ENCODE results near the gene TULP3.

TULP3 gene

DNA sequence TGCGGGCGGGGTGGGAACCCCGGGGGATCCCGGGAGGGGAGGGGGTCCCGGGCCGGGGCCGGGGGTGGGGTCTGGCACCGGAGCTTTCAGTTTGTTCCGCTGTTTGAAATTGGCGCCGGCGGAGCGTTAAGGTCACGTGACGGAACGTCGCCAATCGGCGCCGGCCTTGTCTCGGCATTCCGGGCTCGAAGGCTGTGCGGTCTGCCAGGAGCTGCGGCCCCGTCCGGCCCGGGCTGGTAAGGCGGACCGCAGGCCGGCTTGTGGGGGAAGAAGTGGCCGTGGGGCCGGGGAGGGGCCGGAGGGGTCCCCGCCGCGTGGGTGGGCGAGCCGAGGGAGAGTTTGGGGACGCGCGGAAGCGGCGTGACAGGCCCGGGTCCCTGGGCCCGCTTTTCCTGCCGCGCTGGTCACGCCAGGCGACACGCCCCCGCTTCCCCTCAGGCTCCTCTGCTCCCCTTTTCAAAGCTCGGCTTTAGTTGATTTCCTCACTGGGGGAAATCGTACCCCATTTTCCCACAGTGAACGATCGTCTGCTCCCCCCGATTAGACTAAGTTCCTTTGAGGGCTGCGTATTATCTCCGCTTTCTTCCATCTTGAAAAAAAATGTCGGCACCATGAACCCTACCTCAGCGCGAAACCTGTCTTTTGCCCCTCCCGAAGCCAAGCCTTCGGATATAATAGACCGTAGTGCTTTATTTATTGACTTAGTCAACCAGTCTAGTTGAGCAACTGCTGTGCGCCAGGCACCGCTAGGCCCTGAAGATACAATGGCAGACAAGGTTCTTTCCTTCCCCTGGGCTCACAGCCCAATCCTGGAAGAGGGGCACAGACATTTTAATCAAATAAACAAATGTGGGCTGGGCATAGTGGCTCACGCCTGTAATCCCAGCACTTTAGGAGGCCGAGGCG, 13.4 kb upstream of the TULP3 start, which contains the start of the genes FOXM1 and RHNO1:
FOXM1 (minus strand) TSS at position 128 of the 906 bp plus-strand sequence. CDS start 2,696 bp downstream, outside the sequence.
RHNO1 (plus strand) TSS at position 177 of the 906 bp plus-strand sequence. CDS start 8,144 bp downstream, outside the sequence.
- peak; percentile 75 for DNase-seq (ENCODE audit: low read depth)

DNA sequence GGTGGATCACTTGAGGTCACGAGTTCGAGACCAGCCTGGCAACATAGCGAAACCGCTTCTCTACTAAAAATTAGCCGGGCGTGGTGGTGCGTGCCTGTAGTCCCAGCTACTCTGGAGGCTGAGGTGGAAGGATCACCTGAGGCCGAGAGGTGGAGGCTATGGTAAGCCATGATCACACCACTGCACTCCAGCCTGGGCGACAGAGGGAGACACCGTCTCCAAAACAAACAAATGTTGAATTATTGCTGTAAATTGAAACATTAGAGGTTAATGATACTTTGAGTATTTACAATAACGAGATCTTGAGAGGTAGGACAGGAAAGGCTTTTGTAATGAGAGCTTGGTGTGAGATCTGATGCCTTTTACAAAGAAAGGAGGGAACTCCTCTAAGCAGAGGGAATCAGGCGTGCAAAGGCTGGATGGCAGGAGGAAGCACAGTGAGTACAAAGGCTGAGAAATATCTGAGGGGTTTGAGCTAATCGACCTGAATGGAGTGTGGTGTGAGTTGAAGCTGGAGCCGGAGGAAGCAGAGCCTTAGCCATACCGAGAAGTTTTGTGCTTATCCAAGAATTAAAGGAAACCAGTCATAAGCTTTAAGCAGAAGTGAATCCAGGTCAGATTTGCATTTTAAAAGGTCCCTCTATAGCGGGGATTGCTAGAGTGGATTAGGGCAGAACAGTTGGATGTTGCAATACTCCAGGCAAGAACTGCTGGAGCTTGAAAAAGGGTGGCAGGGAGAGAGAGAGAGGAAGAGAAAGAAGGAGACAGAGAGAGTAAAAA, 12.5 kb upstream of the TULP3 start:
- no peak for DNase-seq (ENCODE audit: low read depth)

GRCh38 chr12:2879853-2880252, 10.8 kb upstream of the TULP3 start:
- DNase-seq (ENCODE audit: low read depth): no peak

DNA sequence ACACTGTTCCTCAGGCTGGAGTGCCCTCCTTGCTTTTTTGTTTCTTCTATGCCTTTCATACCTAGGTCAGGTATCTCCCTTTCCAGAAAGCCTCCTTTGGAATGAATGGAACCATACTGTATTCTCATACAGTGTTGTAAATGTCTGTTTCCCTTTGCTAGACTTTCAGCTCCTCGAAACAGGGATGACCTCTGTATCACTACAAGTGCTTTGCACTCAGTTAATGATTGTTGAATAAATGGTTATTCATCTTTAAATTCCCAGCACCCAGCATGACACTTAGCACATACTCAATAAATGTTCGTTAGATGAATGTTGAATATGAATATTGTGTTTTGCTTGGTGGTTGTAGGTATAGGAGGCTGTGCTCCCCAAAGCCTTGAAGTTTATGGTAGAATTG, 5.9 kb upstream of the TULP3 start:
- DNase-seq (ENCODE audit: low read depth): no peak

DNA sequence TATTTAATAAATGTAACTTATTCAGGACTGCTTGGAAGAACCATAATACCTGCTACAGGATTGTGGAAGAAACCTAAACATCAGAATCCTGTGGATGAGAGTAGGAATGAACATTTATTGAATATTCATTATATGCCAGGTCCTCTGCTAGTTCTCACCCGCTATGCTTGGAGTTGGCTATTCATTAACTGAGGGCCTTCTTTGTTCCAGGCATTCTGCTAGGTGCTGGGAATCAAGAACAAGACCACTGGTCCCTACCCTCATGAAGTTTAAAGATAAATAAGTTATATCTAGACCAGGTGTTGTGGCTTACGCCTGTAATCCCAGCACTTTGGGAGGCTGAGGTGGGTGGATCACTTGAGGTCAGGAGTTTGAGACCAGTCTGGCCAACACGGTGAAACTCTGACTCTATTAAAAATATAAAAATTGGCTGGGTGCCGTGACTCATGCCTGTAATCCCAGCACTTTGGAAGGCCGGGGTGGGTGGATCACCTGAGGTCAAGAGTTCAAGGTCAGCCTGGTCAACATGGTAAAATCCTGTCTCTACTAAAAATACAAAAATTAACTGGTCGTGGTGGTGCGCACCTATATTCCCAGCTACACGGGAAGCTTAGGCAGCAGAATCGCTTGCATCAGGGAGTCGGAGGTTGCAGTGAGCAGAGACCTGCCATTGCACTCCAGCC, 3.8 kb upstream of the TULP3 start:
- DNase-seq (ENCODE audit: low read depth): no peak

DNA sequence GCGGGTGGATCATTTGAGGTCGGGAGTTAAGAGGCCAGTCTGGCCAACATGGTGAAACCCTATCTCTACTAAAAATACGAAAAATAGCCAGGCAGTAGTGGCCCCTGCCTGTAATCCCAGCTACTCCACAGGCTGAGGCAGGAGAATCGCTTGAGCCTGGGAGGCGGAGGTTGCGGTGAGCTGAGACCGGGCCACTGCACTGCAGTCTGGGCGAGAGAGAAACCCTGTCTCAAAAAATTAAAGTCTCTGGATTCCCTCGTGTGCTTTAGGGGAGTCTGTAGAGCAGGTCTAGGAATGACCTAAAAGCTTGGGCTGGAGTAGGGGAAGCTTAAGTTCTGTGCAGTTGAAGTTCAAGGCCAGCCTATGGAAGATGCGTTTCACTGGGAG, 697 bp upstream of the TULP3 start:
- DNase-seq (ENCODE audit: low read depth): no peak

- DNase-seq (ENCODE audit: low read depth): no peak
These were observed 756 bp downstream of the TULP3 start for GRCh38 chr12:2891240-2892053.

DNA sequence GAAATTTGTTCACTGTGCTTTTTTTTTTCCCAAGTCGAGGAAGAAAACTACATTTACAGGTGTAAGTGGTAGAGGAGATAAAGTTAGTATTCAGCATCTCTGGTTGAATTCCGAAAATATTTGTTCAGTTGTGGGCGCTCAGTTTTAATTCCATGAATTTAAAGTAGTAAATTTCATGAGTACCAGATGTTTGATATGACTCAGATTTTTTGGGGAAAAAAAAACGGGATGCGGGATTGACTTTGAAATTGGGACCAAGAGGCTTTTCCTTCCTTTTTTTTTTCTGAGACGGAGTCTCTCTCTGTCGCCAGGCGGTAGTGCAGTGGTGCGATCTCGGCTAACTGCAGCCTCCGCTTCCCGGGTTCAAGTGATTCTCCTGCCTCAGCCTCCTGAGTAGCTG, 1.6 kb downstream of the TULP3 start:
- no peak for DNase-seq (ENCODE audit: low read depth)

GRCh38 chr12:2893007-2893406, 2.3 kb downstream of the TULP3 start:
- no peak for DNase-seq (ENCODE audit: low read depth)

DNA sequence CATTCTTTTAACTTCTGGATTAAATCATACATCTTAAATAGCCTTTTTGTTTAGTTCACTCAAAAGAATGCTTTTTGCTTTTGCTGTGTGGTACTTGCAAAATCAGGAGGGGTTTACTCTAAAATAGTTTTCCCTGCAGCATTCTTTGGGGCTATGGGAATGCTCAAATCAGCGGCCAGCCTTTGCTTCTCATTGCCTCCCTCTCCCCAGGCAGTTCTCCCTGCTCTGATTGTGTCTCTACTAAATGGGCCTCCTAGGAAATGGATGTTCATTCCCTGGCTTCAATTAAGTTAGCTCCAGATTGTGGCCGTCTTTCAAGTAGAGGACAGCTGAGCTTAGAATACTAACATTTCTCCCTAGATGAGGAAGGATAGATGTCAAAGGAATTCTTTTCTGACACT, 4.4 kb downstream of the TULP3 start:
- no peak for DNase-seq (ENCODE audit: low read depth)

DNA sequence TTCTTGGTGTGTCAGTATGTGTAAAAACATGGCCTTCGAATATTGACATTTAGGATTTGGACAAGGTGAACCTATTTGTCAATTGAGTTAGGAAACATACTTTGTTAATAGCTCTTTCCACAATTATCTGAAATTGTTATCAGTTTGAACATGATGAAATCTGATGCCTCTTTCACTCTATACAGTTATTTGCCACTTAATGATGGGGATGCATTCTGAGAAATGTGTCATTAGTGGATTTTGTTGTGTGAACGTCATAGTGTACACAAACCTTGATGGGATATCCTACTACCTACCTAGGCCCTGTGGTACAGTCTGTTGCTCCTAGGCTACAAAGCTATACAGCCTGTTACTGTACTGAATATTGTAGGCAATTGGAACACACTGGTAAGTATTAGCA, 4.8 kb downstream of the TULP3 start:
- no peak for DNase-seq (ENCODE audit: low read depth)

DNA sequence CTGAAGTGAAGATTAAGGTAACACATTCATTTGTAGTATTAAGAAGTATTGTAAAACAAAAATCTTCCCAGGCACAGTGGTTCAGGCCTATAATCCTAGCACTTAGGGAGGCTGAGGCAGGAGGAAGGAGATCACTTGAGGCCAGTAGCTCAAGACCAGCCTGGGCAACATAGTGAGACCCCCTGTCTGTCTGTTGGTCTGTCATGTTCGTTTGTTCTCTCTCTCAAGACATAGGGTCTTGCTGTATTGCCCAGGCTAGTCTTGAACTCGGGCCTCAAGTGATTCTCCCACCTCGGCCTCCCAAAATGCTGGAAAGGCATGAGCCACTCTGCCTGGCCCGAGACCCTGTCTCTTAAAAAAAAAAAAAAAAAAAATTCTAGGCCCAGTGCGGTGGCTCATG, 6.7 kb downstream of the TULP3 start:
- DNase-seq (ENCODE audit: low read depth): no peak

DNA sequence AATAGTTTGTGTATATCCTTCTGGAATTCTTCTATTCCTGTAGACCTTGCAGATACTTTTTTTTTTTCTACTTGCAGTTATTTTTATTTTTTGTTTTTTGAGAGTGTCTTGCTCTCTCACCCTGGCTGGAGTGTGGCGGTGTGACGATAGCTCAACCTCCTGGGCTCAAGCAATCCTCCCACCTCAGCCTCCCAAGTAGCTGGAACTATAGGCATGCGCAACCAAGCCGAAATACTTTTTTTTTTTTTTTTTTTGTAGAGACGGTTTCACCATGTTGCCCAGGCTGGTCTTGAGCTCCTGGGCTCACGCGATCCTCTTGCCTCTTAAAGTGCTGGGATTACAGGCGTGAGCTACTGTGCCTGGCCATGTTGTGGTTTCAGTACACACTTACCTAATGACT, 10.0 kb downstream of the TULP3 start:
- no peak for DNase-seq (ENCODE audit: low read depth)

DNA sequence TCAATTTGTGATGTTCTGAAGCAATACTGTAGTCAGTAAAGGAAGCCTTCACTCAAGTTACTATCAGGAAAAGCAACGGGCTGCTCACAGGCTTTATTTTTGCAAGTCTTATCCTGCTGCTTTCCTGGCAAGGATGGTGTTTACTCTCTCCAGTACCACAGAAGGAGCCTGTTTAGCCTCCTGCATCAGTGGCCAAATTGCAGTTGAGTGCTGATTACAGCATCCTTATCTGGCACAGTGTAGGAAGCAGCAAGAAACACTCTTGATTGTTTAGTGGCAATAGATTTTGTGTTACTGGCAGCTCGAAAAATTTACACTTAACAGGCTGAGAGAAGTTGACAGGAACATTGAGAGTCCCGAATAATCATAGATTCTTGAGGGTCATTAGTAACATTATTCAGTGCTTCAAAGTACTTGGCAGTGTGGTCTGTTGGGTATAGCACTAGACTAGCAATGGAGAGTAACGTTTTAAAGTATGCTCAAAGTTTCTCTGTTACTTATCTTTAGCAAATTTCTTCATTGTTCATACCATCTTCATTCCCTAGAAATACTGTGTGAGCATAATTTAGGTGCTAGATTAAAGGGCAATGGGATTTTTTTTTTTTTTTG, 11.7 kb downstream of the TULP3 start:
- no peak for DNase-seq (ENCODE audit: low read depth)

- no peak for DNase-seq (ENCODE audit: low read depth)
These were observed 13.6 kb downstream of the TULP3 start for GRCh38 chr12:2904260-2904659.

DNA sequence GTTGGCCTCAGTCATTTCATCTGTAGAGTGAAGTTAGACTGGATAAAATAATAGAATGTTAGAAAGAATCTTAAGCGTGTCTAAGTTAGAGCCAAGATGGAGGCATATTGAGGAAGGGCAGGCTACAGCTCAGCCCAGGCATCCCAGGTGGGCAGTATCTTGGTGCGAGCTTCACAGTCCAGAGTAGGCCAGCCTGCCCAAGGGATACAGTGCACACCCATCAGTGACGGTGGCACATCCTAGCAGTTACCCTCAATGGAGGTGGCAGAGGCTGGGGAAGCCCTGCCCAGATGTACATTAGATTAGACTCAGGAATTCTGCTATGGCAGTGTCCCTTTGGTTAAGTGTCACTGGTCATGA, 21.5 kb downstream of the TULP3 start:
- no peak for DNase-seq (ENCODE audit: low read depth)

- no peak for DNase-seq (ENCODE audit: low read depth)
These were observed 28.6 kb downstream of the TULP3 start for GRCh38 chr12:2919249-2919648.

DNA sequence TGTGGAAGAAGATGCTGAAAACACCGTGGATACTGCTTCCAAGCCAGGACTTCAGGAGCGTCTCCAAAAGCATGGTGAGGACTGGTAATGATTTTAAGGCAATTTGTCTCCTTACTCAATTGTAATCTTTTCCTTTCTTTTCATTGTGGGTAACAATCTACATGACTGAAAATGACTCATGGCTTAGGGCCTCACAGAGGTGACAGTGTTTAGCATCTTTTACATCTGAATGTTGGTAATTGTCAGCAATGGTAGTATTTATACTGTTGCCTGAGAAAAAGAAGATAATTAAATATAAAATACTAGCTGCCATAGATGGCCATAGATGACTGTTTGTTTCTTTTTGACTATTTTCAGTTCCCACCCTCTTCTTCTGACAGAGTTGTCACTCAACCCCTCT, 31.6 kb downstream of the TULP3 start:
- DNase-seq (ENCODE audit: low read depth): no peak

DNA sequence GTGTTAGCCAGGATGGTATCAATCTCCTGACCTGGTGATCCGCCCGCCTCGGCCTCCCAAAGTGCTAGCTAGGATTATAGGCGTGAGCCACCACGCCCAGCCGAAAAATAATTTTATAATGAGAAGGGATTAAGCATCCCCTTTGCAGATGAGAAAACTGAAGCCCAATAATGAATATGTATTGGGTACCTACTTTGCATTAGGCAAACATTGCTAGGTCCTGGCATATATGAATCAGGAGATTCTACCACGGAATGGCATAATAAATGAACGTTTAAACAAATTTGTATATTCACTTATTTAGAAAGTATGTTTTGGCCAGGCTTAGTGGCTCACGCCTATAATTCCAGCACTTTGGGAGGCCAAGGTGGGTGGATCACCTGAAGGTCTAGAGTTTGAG, 32.4 kb downstream of the TULP3 start:
- no peak for DNase-seq (ENCODE audit: low read depth)

- no peak for DNase-seq (ENCODE audit: low read depth)
These were observed 33.3 kb downstream of the TULP3 start for GRCh38 chr12:2924019-2924418.

DNA sequence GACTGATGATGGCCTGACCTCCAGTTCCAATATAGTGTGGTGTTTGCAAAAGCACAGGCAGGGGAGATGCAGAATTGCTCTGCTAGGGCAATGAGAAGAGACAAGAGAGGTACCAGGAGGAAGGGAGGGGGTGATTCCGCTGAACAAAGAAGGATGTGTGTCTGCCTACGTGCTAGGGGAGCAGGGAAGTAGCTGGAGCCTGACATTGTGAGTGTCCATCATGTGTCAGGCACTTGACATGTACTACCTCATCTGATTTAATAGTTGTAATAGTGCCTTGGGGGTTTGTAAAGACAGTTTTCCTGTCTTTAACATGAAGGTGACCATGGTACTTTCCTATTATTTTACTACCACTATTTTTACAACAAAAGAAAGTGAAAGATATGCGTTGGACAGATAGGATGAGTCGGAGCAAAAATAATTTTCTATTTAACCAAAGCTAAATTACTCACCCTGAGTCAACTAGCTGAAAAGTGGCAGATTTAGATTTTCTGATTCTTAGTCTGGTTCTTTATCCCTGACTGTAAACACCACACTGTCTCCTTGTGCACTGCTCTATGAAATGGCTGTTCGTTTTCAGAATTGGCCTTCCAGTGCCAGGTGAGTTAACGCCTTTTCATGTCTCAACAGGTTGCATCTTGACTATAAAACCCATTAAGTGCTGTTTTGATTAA, 34.8 kb downstream of the TULP3 start:
- DNase-seq (ENCODE audit: low read depth): no peak
